A673 (cell line): ENCODE measurements around the gene CYB5A.

Source experiments
- CTCF ChIP-seq: fragments of 300-800, 200-600 bp; sonication (generic); conservative IDR thresholded peaks from 2 replicates; pipeline ENCODE4 v1.5.1; 2017; ENCODE audit warnings: low read depth, mild to moderate bottlenecking, antibody characterized with exemption, low read length, moderate library complexity, mixed read lengths
- EZH2 ChIP-seq: fragments of 200-600 bp; sonication (generic); IDR thresholded peaks from 2 replicates; pipeline ENCODE4 v1.6.1; 2017; ENCODE audit warnings: borderline replicate concordance, low read depth, mild to moderate bottlenecking, mixed read lengths, antibody characterized with exemption, low read length; ENCODE audit not compliant: poor library complexity, severe bottlenecking

- TF ChIP-seq CTCF (no peak), EZH2 (no peak)
Observed at GRCh38 chr18:74288730-74289129, 3.0 kb downstream of the CYB5A start.
